H54 (cell line): ENCODE measurements around the gene MPST.

Source experiments
- DNase-seq: peaks from one replicate; pipeline ENCODE4 v3.0.0; 2011; ENCODE audit warnings: low spot score, mixed read lengths; ENCODE audit not compliant: insufficient read length
- FAIRE-seq: peaks from 3 replicates; lab custom pipeline; 2011; peaks lifted over from hg19 to GRCh38; lab: Jason Lieb, UNC
- POLR2A ChIP-seq: IDR thresholded peaks from 2 replicates; pipeline ENCODE4 v1.6.1; 2011; ENCODE audit warnings: low read depth, mild to moderate bottlenecking, low read length

The MPST gene

GRCh38 chr22:37060801-37061610 is 41.5 kb downstream of the MPST start:
- FAIRE-seq (no peak), DNase-seq (no peak)
- no peak for TF ChIP-seq POLR2A

GRCh38 chr22:37061611-37062375 is 42.3 kb downstream of the MPST start:
- no peak for TF ChIP-seq POLR2A
- FAIRE-seq, result no peak
- DNase-seq, result no peak

GRCh38 chr22:37062376-37062675 is 42.8 kb downstream of the MPST start:
- no peak for TF ChIP-seq POLR2A
- FAIRE-seq, result no peak

GRCh38 chr22:37062702-37063381 is 43.3 kb downstream of the MPST start:
- no peak for DNase-seq
- no peak for TF ChIP-seq POLR2A
- no peak for FAIRE-seq

More at GRCh38 chr22:37062376-37062675, 42.8 kb downstream of the MPST start:
- no peak for DNase-seq

DNA sequence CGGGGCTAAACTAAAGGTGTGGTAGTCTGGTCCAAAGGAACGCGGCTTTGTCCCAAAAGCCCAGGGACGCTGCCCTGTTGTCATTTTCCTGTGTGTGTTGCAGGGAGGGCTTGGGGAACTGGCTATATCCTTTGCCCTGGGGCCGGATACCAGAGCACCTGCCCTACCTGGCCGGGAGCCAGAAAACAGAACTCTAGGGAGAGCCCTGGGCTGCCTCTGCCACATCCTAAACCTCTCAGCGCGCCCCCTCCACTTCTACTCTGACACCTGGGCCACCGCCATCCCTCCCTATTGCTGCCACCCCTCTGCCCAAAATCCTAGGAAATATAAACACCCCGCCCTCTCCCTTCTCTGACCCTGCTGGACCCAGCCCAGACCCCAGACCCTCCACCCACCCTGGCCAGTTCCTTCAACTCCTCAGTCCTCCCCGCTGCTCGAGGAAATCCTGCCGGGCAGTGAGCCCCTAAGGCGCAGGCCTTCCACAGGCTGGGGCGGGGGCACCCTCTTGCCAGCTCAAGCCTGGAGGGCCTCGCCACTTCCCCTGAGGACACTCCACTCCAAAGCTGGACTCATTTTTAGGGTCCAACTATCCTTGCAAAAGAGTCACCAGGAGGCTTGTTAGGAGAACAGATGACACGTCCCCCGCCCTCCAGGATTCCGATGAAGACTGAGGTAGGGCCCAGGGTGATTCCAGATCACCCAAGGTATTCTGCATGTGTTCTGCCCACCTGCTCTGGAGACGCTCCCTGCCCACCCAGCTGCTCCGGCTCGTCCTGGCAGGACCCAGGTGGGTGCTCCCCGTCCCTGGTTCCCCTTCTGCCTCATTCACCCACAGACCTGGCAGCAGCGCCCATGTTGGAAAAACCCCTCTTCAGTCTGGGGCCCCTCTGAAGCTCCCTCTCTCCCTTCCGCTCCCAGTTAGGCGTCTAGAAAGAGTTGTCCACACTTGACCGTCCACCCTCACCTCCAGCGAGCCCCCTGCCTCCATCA is 44.2 kb downstream of the MPST start:
- TF ChIP-seq POLR2A, result no peak
- FAIRE-seq (no peak), DNase-seq (no peak)

GRCh38 chr22:37064553-37064952 is 45.0 kb downstream of the MPST start:
- no peak for FAIRE-seq
- TF ChIP-seq POLR2A, result no peak
- DNase-seq, result no peak

GRCh38 chr22:37065180-37065579 is 45.6 kb downstream of the MPST start:
- TF ChIP-seq POLR2A, result no peak
- DNase-seq (no peak), FAIRE-seq (no peak)

GRCh38 chr22:37065961-37066360 is 46.4 kb downstream of the MPST start:
- DNase-seq (no peak), FAIRE-seq (no peak)
- TF ChIP-seq POLR2A, result no peak

- FAIRE-seq (no peak), DNase-seq (no peak)
- no peak for TF ChIP-seq POLR2A
Measured at GRCh38 chr22:37067428-37067827, 47.9 kb downstream of the MPST start.

DNA sequence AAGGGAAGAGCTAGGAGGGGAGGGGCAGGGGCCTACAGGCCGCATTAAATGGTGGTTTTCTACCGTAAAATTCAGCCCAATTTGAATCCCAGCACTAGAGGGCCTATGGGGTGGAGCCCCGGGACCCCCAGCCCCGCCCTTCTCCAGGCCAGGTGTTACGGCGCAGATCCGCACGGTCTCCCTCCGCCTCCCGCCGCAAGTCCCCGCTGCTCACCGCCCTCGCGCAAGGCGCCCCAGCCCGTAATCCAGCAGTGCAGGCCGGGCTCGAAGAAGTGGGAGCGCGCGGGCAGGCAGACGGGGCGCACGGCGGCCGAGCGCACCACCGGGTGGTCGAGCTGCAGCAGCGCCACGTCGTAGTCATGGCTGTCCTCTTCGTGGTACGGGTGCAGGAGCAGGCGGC is 49.3 kb downstream of the MPST start:
- DNase-seq (no peak), FAIRE-seq (no peak)
- no peak for TF ChIP-seq POLR2A

DNA sequence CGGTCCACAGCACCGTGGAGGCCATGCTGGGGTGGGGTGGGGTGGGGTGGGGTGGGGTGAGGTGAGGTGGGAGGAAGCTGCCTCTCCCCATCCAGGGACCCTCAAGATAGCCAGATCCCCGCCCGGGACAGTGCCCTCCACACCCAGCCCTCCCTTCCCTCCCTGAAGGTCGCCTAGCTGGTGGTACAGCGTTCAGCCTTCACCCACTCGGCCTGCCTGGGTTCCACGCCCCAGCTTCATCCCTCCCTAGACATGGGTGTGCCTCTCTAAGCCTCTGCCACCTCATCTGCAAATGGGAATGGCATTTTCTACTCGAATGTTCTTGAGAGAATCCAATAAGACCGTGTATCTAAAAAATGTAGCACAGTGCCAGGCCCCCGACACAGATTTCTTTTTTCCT is 49.8 kb downstream of the MPST start:
- no peak for TF ChIP-seq POLR2A
- FAIRE-seq (no peak), DNase-seq (no peak)

DNA sequence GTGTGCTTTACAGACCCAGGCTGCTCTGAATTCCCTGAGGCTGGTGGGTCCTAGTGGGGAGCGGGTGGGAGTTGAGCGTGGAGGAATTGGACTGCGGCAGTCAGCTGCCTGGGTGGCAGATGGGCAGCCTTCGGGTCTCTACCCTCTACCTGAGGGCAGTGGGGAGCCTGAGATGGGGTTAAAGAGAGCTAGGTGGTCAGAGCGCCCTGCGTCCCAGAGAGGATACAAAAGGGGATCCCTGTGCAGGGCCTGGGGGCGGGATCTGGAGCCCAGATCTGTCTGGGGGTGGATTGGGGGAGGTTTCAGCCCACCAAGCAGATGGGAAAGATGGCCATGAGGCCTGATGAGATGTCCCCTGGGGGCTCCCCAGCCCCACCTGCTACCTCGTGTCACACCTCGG is 50.2 kb downstream of the MPST start:
- no peak for FAIRE-seq
- no peak for TF ChIP-seq POLR2A
- DNase-seq, result no peak

DNA sequence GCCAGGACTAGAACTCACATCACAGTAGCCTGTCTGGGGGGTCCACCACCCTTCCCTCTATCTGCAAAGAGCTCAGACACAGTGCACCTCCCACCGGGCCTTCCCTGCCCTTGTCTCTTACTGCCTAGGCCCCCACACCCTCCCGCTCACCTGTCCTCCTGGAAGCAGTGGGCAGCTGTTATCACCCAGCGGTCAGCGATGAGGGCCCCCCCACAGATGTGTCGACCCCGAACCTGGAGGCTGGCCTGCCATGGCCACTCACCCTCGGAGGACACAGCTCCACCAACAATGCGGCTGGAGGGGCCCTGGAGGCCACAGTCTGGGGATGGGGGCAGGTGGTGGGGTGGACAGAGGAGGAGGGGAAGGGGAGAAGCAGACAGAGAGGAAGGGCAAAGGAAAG is 50.8 kb downstream of the MPST start:
- FAIRE-seq, result no peak
- no peak for DNase-seq

More for the DNA sequence above, 50.8 kb downstream of the MPST start:
- no peak for TF ChIP-seq POLR2A
